ENCODE data around the gene MGAT5. TPM values are rescaled to one million over a fixed set of nuclear protein-coding genes. Genes with fewer than 3 reads are reported as not detected.

The MGAT5 gene
- total RNA-seq, 1 donor from 2014 or later = 21.2 TPM

GRCh38 chr2:134289225-134289624 lies 35.4 kb downstream of the MGAT5 start:
- Histone ChIP-seq H3K9ac (no peak overlapping the region), H3K79me2 (ENCODE audit: low read depth) (no peaks in the 10 kb centered on the region), H3K27ac (no peak overlapping the region), H3F3A (ENCODE audit: low read depth) (no peaks in the 10 kb centered on the region), H3K4me1 (no peaks in the 10 kb centered on the region), H3K36me3 (no peaks in the 10 kb centered on the region), H4K20me1 (ENCODE audit: low read depth) (no peaks in the 10 kb centered on the region), H3K4me3 (no peak overlapping the region), H2AFZ (replicated peaks) (no peak overlapping the region), H3K9me3 (ENCODE audit: low read depth) (no peaks in the 10 kb centered on the region), H3K4me2 (no peak overlapping the region), H3K27me3 (no peaks in the 10 kb centered on the region)
- no peak for TF ChIP-seq EZH2phosphoT487 (IDR thresholded peaks at IDR 0.05)
- TF ChIP-seq EZH2 (IDR thresholded peaks at IDR 0.05) = no peak
- no peak for TF ChIP-seq CTCF (IDR thresholded peaks at IDR 0.05)
- Mint-ChIP-seq H3K9me3 (no peaks in the 10 kb centered on the region), H3K36me3 (no peaks in the 10 kb centered on the region), H3K27ac (no peak overlapping the region), H3K27me3 (ENCODE audit: insufficient read depth, low read depth) (no peaks in the 10 kb centered on the region), H3K4me1 (no peaks in the 10 kb centered on the region), H3K4me3 (no peak overlapping the region)
- DNase-seq (ENCODE audit: low spot score) = no peak

GRCh38 chr2:134290358-134290757 lies 36.5 kb downstream of the MGAT5 start:
- no peaks in the 10 kb centered on the region for H3K4me1 ChIP-seq
- no peaks in the 10 kb centered on the region for H3K4me1 Mint-ChIP-seq
- no peaks in the 10 kb centered on the region for H3K36me3 ChIP-seq
- no peaks in the 10 kb centered on the region for H3K9me3 ChIP-seq (ENCODE audit: low read depth)
- no peaks in the 10 kb centered on the region for H3F3A ChIP-seq (ENCODE audit: low read depth)
- no peak overlapping the region for H3K27ac Mint-ChIP-seq
- no peaks in the 10 kb centered on the region for H3K27me3 ChIP-seq
- no peak for DNase-seq (ENCODE audit: low spot score)
- no peaks in the 10 kb centered on the region for H4K20me1 ChIP-seq (ENCODE audit: low read depth)
- H3K9me3 Mint-ChIP-seq = no peaks in the 10 kb centered on the region
- no peak overlapping the region for H3K4me2 ChIP-seq
- H3K36me3 Mint-ChIP-seq = no peaks in the 10 kb centered on the region
- TF ChIP-seq EZH2 (IDR thresholded peaks at IDR 0.05) (no peak), CTCF (IDR thresholded peaks at IDR 0.05) (no peak), EZH2phosphoT487 (IDR thresholded peaks at IDR 0.05) (no peak)
- no peaks in the 10 kb centered on the region for H3K27me3 Mint-ChIP-seq (ENCODE audit: insufficient read depth, low read depth)
- H3K79me2 ChIP-seq (ENCODE audit: low read depth) = no peaks in the 10 kb centered on the region
- no peak overlapping the region for H3K4me3 Mint-ChIP-seq
- no peak overlapping the region for H3K27ac ChIP-seq
- no peak overlapping the region for H3K4me3 ChIP-seq
- H3K9ac ChIP-seq = no peak overlapping the region
- no peak overlapping the region for H2AFZ ChIP-seq (replicated peaks)

GRCh38 chr2:134292514-134292913 lies 38.6 kb downstream of the MGAT5 start:
- no peak overlapping the region for H3K9ac ChIP-seq
- Mint-ChIP-seq H3K36me3 (no peaks in the 10 kb centered on the region), H3K4me1 (no peaks in the 10 kb centered on the region), H3K9me3 (no peaks in the 10 kb centered on the region), H3K27ac (no peak overlapping the region), H3K4me3 (no peak overlapping the region), H3K27me3 (ENCODE audit: insufficient read depth, low read depth) (no peaks in the 10 kb centered on the region)
- no peak for DNase-seq (ENCODE audit: low spot score)
- no peaks in the 10 kb centered on the region for H3K36me3 ChIP-seq
- H3K79me2 ChIP-seq (ENCODE audit: low read depth) = no peaks in the 10 kb centered on the region
- TF ChIP-seq EZH2 (IDR thresholded peaks at IDR 0.05) = no peak
- TF ChIP-seq CTCF (IDR thresholded peaks at IDR 0.05) = no peak
- no peak for TF ChIP-seq EZH2phosphoT487 (IDR thresholded peaks at IDR 0.05)
- no peaks in the 10 kb centered on the region for H3F3A ChIP-seq (ENCODE audit: low read depth)
- no peaks in the 10 kb centered on the region for H3K27me3 ChIP-seq
- no peak overlapping the region for H3K4me2 ChIP-seq
- no peaks in the 10 kb centered on the region for H3K9me3 ChIP-seq (ENCODE audit: low read depth)
- no peak overlapping the region for H3K4me3 ChIP-seq
- no peak overlapping the region for H3K27ac ChIP-seq
- no peaks in the 10 kb centered on the region for H3K4me1 ChIP-seq
- H4K20me1 ChIP-seq (ENCODE audit: low read depth) = no peaks in the 10 kb centered on the region
- no peak overlapping the region for H2AFZ ChIP-seq (replicated peaks)
